Measurements from ENCODE around the gene FRMD4B.

GRCh38 chr3:69338911-69339310, 47.0 kb downstream of the FRMD4B start:
- no peak for TF ChIP-seq POLR2A (IDR thresholded peaks at IDR 0.05; ENCODE audit: low read length)
- TF ChIP-seq, protein P1, sequence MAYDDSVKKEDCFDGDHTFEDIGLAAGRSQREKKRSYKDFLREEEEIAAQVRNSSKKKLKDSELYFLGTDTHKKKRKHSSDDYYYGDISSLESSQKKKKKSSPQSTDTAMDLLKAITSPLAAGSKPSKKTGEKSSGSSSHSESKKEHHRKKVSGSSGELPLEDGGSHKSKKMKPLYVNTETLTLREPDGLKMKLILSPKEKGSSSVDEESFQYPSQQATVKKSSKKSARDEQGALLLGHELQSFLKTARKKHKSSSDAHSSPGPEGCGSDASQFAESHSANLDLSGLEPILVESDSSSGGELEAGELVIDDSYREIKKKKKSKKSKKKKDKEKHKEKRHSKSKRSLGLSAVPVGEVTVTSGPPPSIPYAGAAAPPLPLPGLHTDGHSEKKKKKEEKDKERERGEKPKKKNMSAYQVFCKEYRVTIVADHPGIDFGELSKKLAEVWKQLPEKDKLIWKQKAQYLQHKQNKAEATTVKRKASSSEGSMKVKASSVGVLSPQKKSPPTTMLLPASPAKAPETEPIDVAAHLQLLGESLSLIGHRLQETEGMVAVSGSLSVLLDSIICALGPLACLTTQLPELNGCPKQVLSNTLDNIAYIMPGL (CRISPR knock-in tag; IDR thresholded peaks at IDR 0.05; ENCODE audit: borderline replicate concordance) = no peak
- no peak for TF ChIP-seq CTCF (IDR thresholded peaks at IDR 0.05)
- TF ChIP-seq RAD21 (conservative IDR thresholded peaks at IDR 0.05 in 1 of 2, IDR thresholded peaks at IDR 0.05 in 1 of 2) = no peak

Data from A549 (cell line).